OCI-LY3 (cell line): ENCODE data around the gene FHIP1B.

Source experiments
- H2AFZ ChIP-seq: fragments of 200-600, 300-600 bp; shearing (Covaris generic); 2 replicates; pipeline ENCODE4 v1.6.0; 2014; ENCODE audit warnings: antibody characterized with exemption, low read depth, low read length
- H3K27ac ChIP-seq: fragments of 200-600, 300-600 bp; sonication (generic); 2 replicates; pipeline ENCODE4 v1.5.1; 2014; ENCODE audit warnings: mild to moderate bottlenecking, low read length, moderate library complexity, mixed read lengths
- H3K27me3 ChIP-seq: fragments of 200-600, 300-600 bp; sonication (generic); 2 replicates; pipeline ENCODE4 v1.6.1; 2014; ENCODE audit warnings: low read depth, low read length, mixed read lengths
- H3K36me3 ChIP-seq: fragments of 200-600, 300-600 bp; sonication (generic); replicated peaks from 2 replicates; pipeline ENCODE3; 2014; ENCODE audit warnings: low read depth, low read length, mixed read lengths
- H3K4me1 ChIP-seq: fragments of 300-600, 200-600 bp; sonication (generic); 2 replicates; pipeline ENCODE4 v1.6.1; 2014; ENCODE audit warnings: low read length, mixed read lengths
- H3K4me2 ChIP-seq: fragments of 200-600, 300-600 bp; sonication (generic); 2 replicates; pipeline ENCODE4 v1.6.1; 2014; ENCODE audit warnings: low read length, mixed read lengths
- H3K4me3 ChIP-seq: fragments of 300-600, 200-600 bp; sonication (generic); 2 replicates; pipeline ENCODE4 v1.5.1; 2014; ENCODE audit warnings: antibody characterized with exemption, mild to moderate bottlenecking, low read length, moderate library complexity
- H3K79me2 ChIP-seq: fragments of 300-600, 200-600 bp; shearing (Covaris generic); 2 replicates; pipeline ENCODE4 v1.6.1; 2014; ENCODE audit warnings: mild to moderate bottlenecking, low read length, mixed read lengths
- H3K9ac ChIP-seq: fragments of 300-600, 200-600 bp; shearing (Covaris generic); 2 replicates; pipeline ENCODE4 v1.6.0; 2014; ENCODE audit warnings: mild to moderate bottlenecking, low read length, moderate library complexity
- H3K9me3 ChIP-seq: fragments of 200-600, 300-600 bp; shearing (Covaris generic); 2 replicates; pipeline ENCODE4 v1.6.1; 2014; ENCODE audit warnings: low read length, mixed read lengths; ENCODE audit not compliant: insufficient read depth
- H4K20me1 ChIP-seq: fragments of 200-600, 300-600 bp; sonication (generic); 2 replicates; pipeline ENCODE4 v1.6.1; 2016; ENCODE audit warnings: low read length, mixed read lengths; ENCODE audit not compliant: insufficient read depth
- EZH2phosphoT487 ChIP-seq: fragments of 200-600 bp; shearing (Covaris generic); IDR thresholded peaks from 2 replicates; pipeline ENCODE4 v1.6.1; 2018; ENCODE audit warnings: antibody characterized with exemption, mixed run types, low read depth
- TF ChIP-seq, protein P1 (sequence below): fragments of 200-600, 300-600 bp; sonication (generic); IDR thresholded peaks from 2 replicates; pipeline ENCODE4 v1.5.1; 2014; ENCODE audit warnings: antibody characterized with exemption, low read length, low read depth

Gene FHIP1B

DNA sequence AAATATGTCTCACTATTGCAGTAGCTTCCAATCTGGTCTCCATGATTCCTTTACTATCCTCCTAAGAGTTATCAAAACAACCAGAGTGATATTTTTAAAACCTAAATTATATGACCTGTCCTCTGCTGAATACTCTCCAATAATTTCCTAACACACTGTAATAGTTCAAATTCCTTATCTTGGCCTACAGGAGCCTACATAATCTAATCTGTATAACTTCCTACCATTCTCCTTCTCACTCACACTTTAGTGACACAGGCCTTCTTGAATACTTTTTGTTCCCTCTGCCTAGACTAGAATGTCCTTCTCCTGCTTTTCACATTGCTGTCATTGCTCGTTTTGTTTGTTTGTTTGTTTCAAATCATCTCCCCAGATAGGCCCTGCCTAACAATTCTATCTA lies 9.4 kb downstream of the FHIP1B start:
- Histone ChIP-seq H3K79me2 (peaks cover 4% of the 10 kb centered on the region; the same call in 1 of the 2 replicates), H3K27me3 (no peaks in the 10 kb centered on the region), H3K36me3 (peaks cover 13% of the 10 kb centered on the region), H4K20me1 (peaks cover 7% of the 10 kb centered on the region; the same call in 1 of the 2 replicates), H3K4me2 (no peak overlapping the region), H3K9me3 (no peaks in the 10 kb centered on the region), H3K27ac (no peak overlapping the region), H2AFZ (no peak overlapping the region), H3K9ac (no peak overlapping the region), H3K4me3 (no peak overlapping the region), H3K4me1 (no peaks in the 10 kb centered on the region)
- no peak for TF ChIP-seq EZH2phosphoT487
- TF ChIP-seq, protein P1, sequence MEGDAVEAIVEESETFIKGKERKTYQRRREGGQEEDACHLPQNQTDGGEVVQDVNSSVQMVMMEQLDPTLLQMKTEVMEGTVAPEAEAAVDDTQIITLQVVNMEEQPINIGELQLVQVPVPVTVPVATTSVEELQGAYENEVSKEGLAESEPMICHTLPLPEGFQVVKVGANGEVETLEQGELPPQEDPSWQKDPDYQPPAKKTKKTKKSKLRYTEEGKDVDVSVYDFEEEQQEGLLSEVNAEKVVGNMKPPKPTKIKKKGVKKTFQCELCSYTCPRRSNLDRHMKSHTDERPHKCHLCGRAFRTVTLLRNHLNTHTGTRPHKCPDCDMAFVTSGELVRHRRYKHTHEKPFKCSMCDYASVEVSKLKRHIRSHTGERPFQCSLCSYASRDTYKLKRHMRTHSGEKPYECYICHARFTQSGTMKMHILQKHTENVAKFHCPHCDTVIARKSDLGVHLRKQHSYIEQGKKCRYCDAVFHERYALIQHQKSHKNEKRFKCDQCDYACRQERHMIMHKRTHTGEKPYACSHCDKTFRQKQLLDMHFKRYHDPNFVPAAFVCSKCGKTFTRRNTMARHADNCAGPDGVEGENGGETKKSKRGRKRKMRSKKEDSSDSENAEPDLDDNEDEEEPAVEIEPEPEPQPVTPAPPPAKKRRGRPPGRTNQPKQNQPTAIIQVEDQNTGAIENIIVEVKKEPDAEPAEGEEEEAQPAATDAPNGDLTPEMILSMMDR: no peak

DNA sequence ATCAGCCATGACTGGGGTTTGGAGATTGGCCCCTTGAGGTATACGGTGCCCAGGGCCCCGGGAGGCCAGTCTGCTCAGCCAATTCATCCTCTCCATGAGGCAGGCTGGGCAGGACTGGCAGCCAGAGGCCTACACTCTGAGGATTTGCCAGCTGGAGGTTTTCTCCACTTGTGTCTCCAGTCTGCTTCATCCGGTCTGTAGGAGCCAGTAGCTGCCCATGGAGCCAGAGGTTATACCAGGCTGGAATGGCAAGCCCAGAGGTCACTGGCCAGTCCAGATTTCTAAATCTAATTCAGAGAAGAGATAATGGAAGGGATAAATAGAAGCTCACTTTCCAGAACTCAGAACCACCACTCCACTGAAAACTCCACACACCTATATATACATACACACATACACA lies 10.0 kb downstream of the FHIP1B start:
- Histone ChIP-seq H3K27me3 (no peaks in the 10 kb centered on the region), H3K4me1 (no peaks in the 10 kb centered on the region), H3K27ac (no peak overlapping the region), H3K4me2 (no peak overlapping the region), H3K36me3 (peaks cover 14% of the 10 kb centered on the region), H4K20me1 (peaks cover 7% of the 10 kb centered on the region; the same call in 1 of the 2 replicates), H3K9me3 (no peaks in the 10 kb centered on the region), H2AFZ (no peak overlapping the region), H3K4me3 (no peak overlapping the region), H3K79me2 (peaks cover 2% of the 10 kb centered on the region; the same call in 1 of the 2 replicates), H3K9ac (no peak overlapping the region)
- TF ChIP-seq EZH2phosphoT487: no peak
- TF ChIP-seq, protein P1: no peak

DNA sequence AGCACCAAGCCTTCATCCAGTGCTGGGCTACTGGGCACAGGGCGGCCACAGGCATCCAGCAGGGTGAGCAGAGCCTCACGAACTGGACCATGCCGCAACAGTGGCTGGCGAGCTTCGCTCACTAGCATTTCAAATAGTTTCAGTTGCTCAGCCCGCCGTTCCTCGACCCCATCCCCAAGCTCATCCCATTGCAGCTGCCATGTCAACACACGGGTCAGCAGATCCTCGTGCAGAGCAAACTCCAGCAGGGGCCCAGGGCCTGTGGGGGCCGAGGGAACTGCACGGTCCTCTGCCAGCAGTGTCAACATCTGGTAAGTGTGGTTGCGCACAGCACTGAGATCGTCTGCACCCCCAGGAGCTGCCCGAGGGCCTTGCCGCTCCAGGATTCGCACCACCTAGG lies 10.6 kb downstream of the FHIP1B start:
- Histone ChIP-seq H3K27me3 (no peaks in the 10 kb centered on the region), H3K4me3 (no peak overlapping the region), H3K27ac (no peak overlapping the region), H3K9ac (no peak overlapping the region), H4K20me1 (peaks cover 7% of the 10 kb centered on the region; the same call in 1 of the 2 replicates), H3K79me2 (no peaks in the 10 kb centered on the region; the same call in 1 of the 2 replicates), H3K9me3 (no peaks in the 10 kb centered on the region), H3K4me1 (no peaks in the 10 kb centered on the region), H3K36me3 (peaks cover 19% of the 10 kb centered on the region), H3K4me2 (no peak overlapping the region), H2AFZ (no peak overlapping the region)
- TF ChIP-seq, protein P1: no peak
- no peak for TF ChIP-seq EZH2phosphoT487

DNA sequence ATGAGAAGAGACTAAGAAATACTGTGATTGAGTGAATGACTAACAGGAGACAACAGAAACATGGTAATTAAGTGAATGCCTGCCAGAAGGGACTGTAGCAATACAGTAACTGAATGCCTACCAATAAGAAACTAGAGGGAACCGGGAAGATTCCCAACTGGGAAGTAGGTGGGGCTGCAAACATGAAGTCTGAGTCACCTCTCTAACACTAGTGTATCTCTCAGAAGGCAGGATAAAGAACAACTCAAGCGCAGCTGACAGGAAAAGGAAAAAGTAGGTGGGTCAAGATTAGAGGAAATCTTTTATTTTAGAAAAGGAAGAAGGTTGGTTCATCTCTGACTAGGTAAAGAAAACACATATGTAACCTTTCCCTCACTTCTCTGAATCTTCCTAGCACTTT lies 15.1 kb downstream of the FHIP1B start:
- H3K4me2 ChIP-seq: no peak overlapping the region
- no peak overlapping the region for H3K27ac ChIP-seq
- TF ChIP-seq, protein P1: no peak
- TF ChIP-seq EZH2phosphoT487: no peak

More for the DNA sequence above, 15.1 kb downstream of the FHIP1B start:
- H3K4me3 ChIP-seq: no peak overlapping the region
- H3K9ac ChIP-seq: no peak overlapping the region
- no peaks in the 10 kb centered on the region for H3K9me3 ChIP-seq
- peaks cover 30% of the 10 kb centered on the region for H3K36me3 ChIP-seq
- H3K79me2 ChIP-seq: no peaks in the 10 kb centered on the region
- H3K27me3 ChIP-seq: no peaks in the 10 kb centered on the region
- no peaks in the 10 kb centered on the region for H3K4me1 ChIP-seq
- no peak overlapping the region for H2AFZ ChIP-seq
- no peaks in the 10 kb centered on the region for H4K20me1 ChIP-seq
